HepG2 (cell line): ENCODE data around the gene MAT2A. TPM values are rescaled to one million over a fixed set of nuclear protein-coding genes. Genes with fewer than 3 reads are reported as not detected.

ENCODE experiments used
- ETV5 ChIP-seq: IDR thresholded peaks from 2 replicates; pipeline ENCODE4 v1.6.1; 2018; ENCODE audit warnings: missing biosample characterization, missing genetic modification reagents, inconsistent platforms, borderline replicate concordance
- GTF2F1 ChIP-seq: fragments of 150-350 bp; IDR thresholded peaks from 2 replicates; pipeline ENCODE4 v1.6.1; 2014; ENCODE audit warnings: low read length
- IKZF4 ChIP-seq: sonication (generic); formaldehyde crosslinking; IDR thresholded peaks from 2 replicates; pipeline ENCODE4 v1.5.1; 2020; ENCODE audit warnings: borderline replicate concordance, mild to moderate bottlenecking, low read depth, missing genetic modification reagents; ENCODE audit errors: not compliant biosample characterization
- JUND ChIP-seq: sonication (generic); formaldehyde crosslinking; IDR thresholded peaks from 2 replicates; pipeline ENCODE4 v1.8.0; 2022; ENCODE audit warnings: mild to moderate bottlenecking, missing genetic modification reagents
- MEIS1 ChIP-seq: sonication (generic); formaldehyde crosslinking; IDR thresholded peaks from 2 replicates; pipeline ENCODE4 v1.9.0; 2021; ENCODE audit warnings: mild to moderate bottlenecking, missing genetic modification reagents, moderate library complexity, borderline replicate concordance
- NR2F1 ChIP-seq, 2 experiments: fragments of 450-650 bp in 1 of 2; formaldehyde crosslinking in 1 of 2; IDR thresholded peaks; 2 replicates each; pipeline versions ENCODE4 v1.5.0 to v1.6.1; 2016 to 2020; ENCODE audit warnings: mild to moderate bottlenecking in 1 of 2, missing compliant biosample characterization in 1 of 2, missing genetic modification reagents in 1 of 2, moderate library complexity in 1 of 2
- SALL1 ChIP-seq: sonication (generic); formaldehyde crosslinking; IDR thresholded peaks from 2 replicates; pipeline ENCODE4 v1.8.0; 2022; ENCODE audit warnings: mild to moderate bottlenecking, missing genetic modification reagents
- polyA plus RNA-seq, 8 experiments: library from polyadenylated mRNA; depleted of rRNA in 3 of 8; stranded (reverse) in 7 of 8; unstranded in 1 of 8; fragments of >200 nt; fragmentation: Illumina TruSeq in 4 of 8; extraction: Trizol in 4 of 8; gene quantifications; 2 replicates each; pipeline versions ENCODE4 v1.2.1 to v1.2.3, GENCODE V29; 2011 to 2016; ENCODE audit warnings: low read depth in 4 of 8, missing spikeins in 1 of 8, mixed read lengths in 1 of 8; ENCODE audit not compliant: insufficient read depth in 1 of 8
- total RNA-seq, 5 experiments: library from RNA; depleted of rRNA; stranded (reverse); fragments of >200 nt; fragmentation: Illumina TruSeq; extraction: Trizol; gene quantifications; 2 replicates each; pipeline ENCODE4 v1.2.3, GENCODE V29; 2016; ENCODE audit warnings: low read depth in 1 of 5
- TF ChIP-seq, protein P1 (sequence below): sonication (generic); formaldehyde crosslinking; IDR thresholded peaks from 2 replicates; pipeline ENCODE4 v1.4.0; 2020; ENCODE audit warnings: missing genetic modification reagents, borderline replicate concordance
- TF ChIP-seq, protein P2 (sequence below): sonication (generic); formaldehyde crosslinking; IDR thresholded peaks from 2 replicates; pipeline ENCODE4 v1.5.1; 2020; ENCODE audit warnings: mild to moderate bottlenecking, missing genetic modification reagents, borderline replicate concordance
- TF ChIP-seq, protein P3 (sequence below): IDR thresholded peaks from 2 replicates; pipeline ENCODE4 v1.4.0; 2020; ENCODE audit warnings: mild to moderate bottlenecking, missing genetic modification reagents
- TF ChIP-seq, protein P4 (sequence below): fragments of 450-650 bp; IDR thresholded peaks from 2 replicates; pipeline ENCODE4 v1.6.1; 2016

MAT2A gene
- total and polyA plus RNA-seq, 2 of the 13 experiments (the other 11 are each of a cell fraction or from before 2014, with no cell fraction given): 155 to 331 TPM

DNA sequence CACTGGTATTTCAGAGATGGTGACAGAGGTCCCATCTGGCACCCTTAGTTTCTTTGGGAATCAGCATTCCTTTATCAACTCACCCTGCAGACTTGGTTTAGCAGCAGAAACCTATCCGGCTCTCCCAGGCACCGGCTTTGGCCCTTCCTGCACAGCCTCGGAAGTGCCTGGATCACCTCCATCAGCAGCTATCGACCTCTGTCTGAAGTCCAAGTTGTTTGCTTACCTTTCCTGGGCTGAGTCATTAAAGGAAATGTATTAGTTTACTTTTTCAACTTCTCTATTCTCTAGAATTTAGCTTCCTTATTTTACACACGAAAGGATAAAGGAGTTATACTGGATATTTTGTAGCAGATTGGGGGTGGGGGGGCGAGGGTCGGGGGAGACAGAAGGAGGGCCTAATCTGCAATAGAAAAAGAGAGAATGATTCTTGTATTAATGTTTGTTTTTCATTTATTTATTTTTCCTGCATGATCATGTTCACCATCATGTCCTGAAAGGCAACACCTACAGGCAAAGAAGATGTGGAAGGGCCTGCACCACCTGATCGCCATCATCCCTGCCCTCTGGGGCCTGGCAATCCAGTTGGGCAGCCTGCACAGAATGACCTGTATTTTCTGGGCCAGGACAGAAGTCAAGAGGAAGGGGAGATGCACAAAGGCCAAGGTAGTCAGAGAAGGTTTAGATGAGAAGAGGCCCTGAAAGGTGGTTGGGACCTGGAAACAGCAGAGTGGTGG, 22.1 kb upstream of the MAT2A start (continued):
- TF ChIP-seq, protein P1, sequence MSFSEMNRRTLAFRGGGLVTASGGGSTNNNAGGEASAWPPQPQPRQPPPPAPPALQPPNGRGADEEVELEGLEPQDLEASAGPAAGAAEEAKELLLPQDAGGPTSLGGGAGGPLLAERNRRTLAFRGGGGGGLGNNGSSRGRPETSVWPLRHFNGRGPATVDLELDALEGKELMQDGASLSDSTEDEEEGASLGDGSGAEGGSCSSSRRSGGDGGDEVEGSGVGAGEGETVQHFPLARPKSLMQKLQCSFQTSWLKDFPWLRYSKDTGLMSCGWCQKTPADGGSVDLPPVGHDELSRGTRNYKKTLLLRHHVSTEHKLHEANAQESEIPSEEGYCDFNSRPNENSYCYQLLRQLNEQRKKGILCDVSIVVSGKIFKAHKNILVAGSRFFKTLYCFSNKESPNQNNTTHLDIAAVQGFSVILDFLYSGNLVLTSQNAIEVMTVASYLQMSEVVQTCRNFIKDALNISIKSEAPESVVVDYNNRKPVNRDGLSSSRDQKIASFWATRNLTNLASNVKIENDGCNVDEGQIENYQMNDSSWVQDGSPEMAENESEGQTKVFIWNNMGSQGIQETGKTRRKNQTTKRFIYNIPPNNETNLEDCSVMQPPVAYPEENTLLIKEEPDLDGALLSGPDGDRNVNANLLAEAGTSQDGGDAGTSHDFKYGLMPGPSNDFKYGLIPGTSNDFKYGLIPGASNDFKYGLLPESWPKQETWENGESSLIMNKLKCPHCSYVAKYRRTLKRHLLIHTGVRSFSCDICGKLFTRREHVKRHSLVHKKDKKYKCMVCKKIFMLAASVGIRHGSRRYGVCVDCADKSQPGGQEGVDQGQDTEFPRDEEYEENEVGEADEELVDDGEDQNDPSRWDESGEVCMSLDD: no peak
- TF ChIP-seq MEIS1: no peak
- peak in 1 of 2 experiments; percentile 50; a peak in 1 of 4 replicates for TF ChIP-seq NR2F1 (CRISPR knock-in tag; IDR thresholded peaks at IDR 0.05)
- peak; percentile 84 for TF ChIP-seq SALL1 (CRISPR knock-in tag)
- TF ChIP-seq, protein P2, sequence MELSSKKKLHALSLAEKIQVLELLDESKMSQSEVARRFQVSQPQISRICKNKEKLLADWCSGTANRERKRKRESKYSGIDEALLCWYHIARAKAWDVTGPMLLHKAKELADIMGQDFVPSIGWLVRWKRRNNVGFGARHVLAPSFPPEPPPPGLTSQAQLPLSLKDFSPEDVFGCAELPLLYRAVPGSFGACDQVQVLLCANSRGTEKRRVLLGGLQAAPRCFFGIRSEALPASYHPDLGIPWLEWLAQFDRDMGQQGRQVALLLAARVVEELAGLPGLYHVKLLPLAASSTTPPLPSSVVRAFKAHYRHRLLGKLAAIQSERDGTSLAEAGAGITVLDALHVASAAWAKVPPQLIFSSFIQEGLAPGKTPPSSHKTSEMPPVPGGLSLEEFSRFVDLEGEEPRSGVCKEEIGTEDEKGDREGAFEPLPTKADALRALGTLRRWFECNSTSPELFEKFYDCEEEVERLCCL (CRISPR knock-in tag): no peak
- no peak for TF ChIP-seq IKZF4 (CRISPR knock-in tag)
- TF ChIP-seq, protein P3, sequence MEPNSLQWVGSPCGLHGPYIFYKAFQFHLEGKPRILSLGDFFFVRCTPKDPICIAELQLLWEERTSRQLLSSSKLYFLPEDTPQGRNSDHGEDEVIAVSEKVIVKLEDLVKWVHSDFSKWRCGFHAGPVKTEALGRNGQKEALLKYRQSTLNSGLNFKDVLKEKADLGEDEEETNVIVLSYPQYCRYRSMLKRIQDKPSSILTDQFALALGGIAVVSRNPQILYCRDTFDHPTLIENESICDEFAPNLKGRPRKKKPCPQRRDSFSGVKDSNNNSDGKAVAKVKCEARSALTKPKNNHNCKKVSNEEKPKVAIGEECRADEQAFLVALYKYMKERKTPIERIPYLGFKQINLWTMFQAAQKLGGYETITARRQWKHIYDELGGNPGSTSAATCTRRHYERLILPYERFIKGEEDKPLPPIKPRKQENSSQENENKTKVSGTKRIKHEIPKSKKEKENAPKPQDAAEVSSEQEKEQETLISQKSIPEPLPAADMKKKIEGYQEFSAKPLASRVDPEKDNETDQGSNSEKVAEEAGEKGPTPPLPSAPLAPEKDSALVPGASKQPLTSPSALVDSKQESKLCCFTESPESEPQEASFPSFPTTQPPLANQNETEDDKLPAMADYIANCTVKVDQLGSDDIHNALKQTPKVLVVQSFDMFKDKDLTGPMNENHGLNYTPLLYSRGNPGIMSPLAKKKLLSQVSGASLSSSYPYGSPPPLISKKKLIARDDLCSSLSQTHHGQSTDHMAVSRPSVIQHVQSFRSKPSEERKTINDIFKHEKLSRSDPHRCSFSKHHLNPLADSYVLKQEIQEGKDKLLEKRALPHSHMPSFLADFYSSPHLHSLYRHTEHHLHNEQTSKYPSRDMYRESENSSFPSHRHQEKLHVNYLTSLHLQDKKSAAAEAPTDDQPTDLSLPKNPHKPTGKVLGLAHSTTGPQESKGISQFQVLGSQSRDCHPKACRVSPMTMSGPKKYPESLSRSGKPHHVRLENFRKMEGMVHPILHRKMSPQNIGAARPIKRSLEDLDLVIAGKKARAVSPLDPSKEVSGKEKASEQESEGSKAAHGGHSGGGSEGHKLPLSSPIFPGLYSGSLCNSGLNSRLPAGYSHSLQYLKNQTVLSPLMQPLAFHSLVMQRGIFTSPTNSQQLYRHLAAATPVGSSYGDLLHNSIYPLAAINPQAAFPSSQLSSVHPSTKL (CRISPR knock-in tag): peak; percentile 89
- TF ChIP-seq ETV5 (CRISPR knock-in tag): peak; percentile 95
- peak; percentile 80 for TF ChIP-seq JUND (CRISPR knock-in tag)
- TF ChIP-seq, protein P4, sequence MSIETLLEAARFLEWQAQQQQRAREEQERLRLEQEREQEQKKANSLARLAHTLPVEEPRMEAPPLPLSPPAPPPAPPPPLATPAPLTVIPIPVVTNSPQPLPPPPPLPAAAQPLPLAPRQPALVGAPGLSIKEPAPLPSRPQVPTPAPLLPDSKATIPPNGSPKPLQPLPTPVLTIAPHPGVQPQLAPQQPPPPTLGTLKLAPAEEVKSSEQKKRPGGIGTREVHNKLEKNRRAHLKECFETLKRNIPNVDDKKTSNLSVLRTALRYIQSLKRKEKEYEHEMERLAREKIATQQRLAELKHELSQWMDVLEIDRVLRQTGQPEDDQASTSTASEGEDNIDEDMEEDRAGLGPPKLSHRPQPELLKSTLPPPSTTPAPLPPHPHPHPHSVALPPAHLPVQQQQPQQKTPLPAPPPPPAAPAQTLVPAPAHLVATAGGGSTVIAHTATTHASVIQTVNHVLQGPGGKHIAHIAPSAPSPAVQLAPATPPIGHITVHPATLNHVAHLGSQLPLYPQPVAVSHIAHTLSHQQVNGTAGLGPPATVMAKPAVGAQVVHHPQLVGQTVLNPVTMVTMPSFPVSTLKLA: no peak
- TF ChIP-seq GTF2F1: no peak
- TF ChIP-seq, all 625 proteins: peak for 67
